Effector CD4-positive, alpha-beta T cell (primary cell): Measurements from ENCODE around the gene NDUFAF4.
"Not testable (repeated sequence)": the region's sequence is repeated elsewhere in the genome, so short reads cannot be mapped to it uniquely, and the experiment has no call there.

ENCODE experiments used
- DNase-seq: peaks from one replicate; pipeline ENCODE4 v3.0.0-alpha.2; 2020

NDUFAF4 gene

GRCh38 chr6:96898241-96898851, 655 bp upstream of the NDUFAF4 start:
- DNase-seq, result no peak

GRCh38 chr6:96889146-96889545, 8.5 kb downstream of the NDUFAF4 start:
- no peak for DNase-seq

GRCh38 chr6:96888745-96889144, 8.9 kb downstream of the NDUFAF4 start:
- DNase-seq, result no peak

GRCh38 chr6:96886519-96886918, 11.2 kb downstream of the NDUFAF4 start:
- DNase-seq, result no peak

GRCh38 chr6:96885187-96885631, 12.5 kb downstream of the NDUFAF4 start:
- not testable (repeated sequence) for DNase-seq

- DNase-seq, result no peak
Observed at GRCh38 chr6:96878143-96878542, 19.5 kb downstream of the NDUFAF4 start.

GRCh38 chr6:96876886-96877545, 20.7 kb downstream of the NDUFAF4 start:
- DNase-seq, result no peak

- DNase-seq, result no peak
Observed at GRCh38 chr6:96872976-96873375, 24.7 kb downstream of the NDUFAF4 start.

- no peak for DNase-seq
Observed at GRCh38 chr6:96865055-96865405, 32.7 kb downstream of the NDUFAF4 start.

- DNase-seq, result no peak
Observed at GRCh38 chr6:96864216-96865054, 33.3 kb downstream of the NDUFAF4 start.

- no peak for DNase-seq
Observed at GRCh38 chr6:96862560-96862959, 35.1 kb downstream of the NDUFAF4 start.

GRCh38 chr6:96861588-96861987, 36.1 kb downstream of the NDUFAF4 start:
- no peak for DNase-seq

GRCh38 chr6:96856856-96857255, 40.8 kb downstream of the NDUFAF4 start:
- no peak for DNase-seq

- DNase-seq, result no peak
Observed at GRCh38 chr6:96853083-96853482, 44.6 kb downstream of the NDUFAF4 start.

- DNase-seq, result no peak
Observed at GRCh38 chr6:96852605-96853004, 45.1 kb downstream of the NDUFAF4 start.

- DNase-seq, result no peak
Observed at GRCh38 chr6:96851858-96852257, 45.8 kb downstream of the NDUFAF4 start.

GRCh38 chr6:96849615-96850014, 48.1 kb downstream of the NDUFAF4 start:
- DNase-seq, result no peak

- no peak for DNase-seq
Observed at GRCh38 chr6:96844530-96844929, 53.2 kb downstream of the NDUFAF4 start.

- no peak for DNase-seq
Observed at GRCh38 chr6:96841345-96841744, 56.3 kb downstream of the NDUFAF4 start.
